ENCODE data around the gene LZTFL1. TPM values are rescaled to one million over a fixed set of nuclear protein-coding genes. Genes with fewer than 3 reads are reported as not detected.

Gene LZTFL1
- total and polyA plus RNA-seq, 4 donors = 3.4 to 11.8 (median 5.7) TPM

GRCh38 chr3:45819543-45819942, 22.4 kb downstream of the LZTFL1 start:
- Histone ChIP-seq H3K27me3 (ENCODE audit: control insufficient read depth in 4 of 4, insufficient read depth in 4 of 4, low read length in 3 of 4) (no peaks in the 10 kb centered on the region), H3K9me3 (ENCODE audit: control insufficient read depth in 4 of 4, low read length in 3 of 4) (peaks cover 0 to 5% (median 3%) of the 10 kb centered on the region in 4 donors), H3K4me3 (ENCODE audit: low read depth in 1 of 3, low read length in 3 of 3) (no peak overlapping the region), H3K4me1 (ENCODE audit: control insufficient read depth in 4 of 4, insufficient read depth in 4 of 4, low read length in 3 of 4) (no peaks in the 10 kb centered on the region), H3K36me3 (ENCODE audit: control insufficient read depth in 4 of 4, insufficient read depth in 3 of 4, low read depth in 1 of 4, low read length in 3 of 4) (peaks cover 0 to 19% (median 17%) of the 10 kb centered on the region in 4 donors), H3K27ac (ENCODE audit: low read depth in 1 of 2, low read length in 2 of 2) (no peak overlapping the region), H3K9ac (ENCODE audit: low read depth in 1 of 2, low read length in 2 of 2) (no peak overlapping the region)
- TF ChIP-seq ZBTB33 (IDR thresholded peaks at IDR 0.05) = no peak
- TF ChIP-seq HNF4A (conservative IDR thresholded peaks at IDR 0.05) = no peak
- TF ChIP-seq TAF1 (conservative IDR thresholded peaks at IDR 0.05) = no peak
- no peak for TF ChIP-seq FOXA2 (IDR thresholded peaks at IDR 0.05)
- TF ChIP-seq HNF4G (IDR thresholded peaks at IDR 0.05) = no peak
- no peak for TF ChIP-seq EGR1 (IDR thresholded peaks at IDR 0.05; ENCODE audit: low read depth in 2 of 2)
- no peak for TF ChIP-seq SP1 (IDR thresholded peaks at IDR 0.05)
- TF ChIP-seq CTCF (IDR thresholded peaks at IDR 0.05; ENCODE audit: low read depth, low read length, missing input control) = no peak
- TF ChIP-seq JUND (IDR thresholded peaks at IDR 0.05) = no peak
- TF ChIP-seq NR2F2 (IDR thresholded peaks at IDR 0.05) = no peak
- TF ChIP-seq REST (IDR thresholded peaks at IDR 0.05) = no peak
- TF ChIP-seq RAD21 (IDR thresholded peaks at IDR 0.05) = no peak
- TF ChIP-seq FOXA1 (IDR thresholded peaks at IDR 0.05) = no peak
- no peak for TF ChIP-seq GABPA (IDR thresholded peaks at IDR 0.05 in 1 of 2, conservative IDR thresholded peaks at IDR 0.05 in 1 of 2)
- no peak for TF ChIP-seq ATF3 (IDR thresholded peaks at IDR 0.05)
- no peak for TF ChIP-seq MAX (IDR thresholded peaks at IDR 0.05)
- no peak for TF ChIP-seq RXRA (IDR thresholded peaks at IDR 0.05)
- TF ChIP-seq YY1 (IDR thresholded peaks at IDR 0.05) = no peak
- 91% methylated on average over 2 of the region's 2 CpGs for WGBS
- no peak for DNase-seq (ENCODE audit: low spot score)
